CD1c-positive myeloid dendritic cell (primary cell): ENCODE data around the gene GPX7.

Source experiments
- DNase-seq: peaks from one replicate; pipeline ENCODE4 v3.0.0-alpha.2; 2016; ENCODE audit errors: extremely low spot score

The GPX7 gene

GRCh38 chr1:52588027-52588426 lies 14.1 kb upstream of the GPX7 start:
- DNase-seq = no peak

DNA sequence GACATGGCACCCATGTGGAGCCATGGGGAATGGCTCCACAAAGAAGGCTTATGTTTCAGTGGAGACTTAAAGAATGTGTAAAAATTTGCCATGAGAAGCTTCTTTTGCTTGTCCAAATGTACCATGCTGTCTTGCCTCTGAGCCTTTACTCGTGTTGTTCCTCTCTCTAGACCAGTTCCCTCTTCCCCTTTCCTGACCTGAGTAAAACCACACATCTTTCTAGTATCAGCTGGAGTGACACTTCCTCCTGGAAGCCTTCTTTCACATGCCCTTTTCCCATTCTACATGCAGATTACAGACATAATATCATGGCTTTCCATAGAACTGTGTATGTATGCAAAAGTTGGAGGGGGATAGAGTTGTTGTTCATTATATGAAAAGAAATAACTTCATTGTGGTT lies 13.6 kb upstream of the GPX7 start:
- DNase-seq = peak; percentile 77

DNA sequence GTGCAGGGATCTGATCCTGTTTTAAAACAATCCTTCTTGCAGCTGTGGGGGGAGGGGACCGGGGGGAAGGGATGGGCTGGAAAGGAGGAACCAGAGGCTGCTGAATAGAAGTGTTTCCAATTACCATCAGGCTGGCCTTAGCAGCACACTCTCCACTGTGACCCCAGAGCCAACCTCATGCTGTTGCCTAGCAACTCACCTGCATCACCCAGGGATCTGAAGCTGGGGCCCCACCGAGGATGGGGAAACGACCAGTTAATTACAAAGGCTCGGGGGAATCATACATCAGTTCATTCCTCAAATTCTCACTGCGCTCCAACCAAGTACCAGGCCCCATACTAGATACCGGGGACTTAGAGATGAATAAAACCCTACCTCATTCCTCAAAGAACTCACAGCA lies 11.9 kb upstream of the GPX7 start:
- DNase-seq = no peak

GRCh38 chr1:52592637-52593323 lies 9.4 kb upstream of the GPX7 start:
- peak; percentile 22 for DNase-seq

DNA sequence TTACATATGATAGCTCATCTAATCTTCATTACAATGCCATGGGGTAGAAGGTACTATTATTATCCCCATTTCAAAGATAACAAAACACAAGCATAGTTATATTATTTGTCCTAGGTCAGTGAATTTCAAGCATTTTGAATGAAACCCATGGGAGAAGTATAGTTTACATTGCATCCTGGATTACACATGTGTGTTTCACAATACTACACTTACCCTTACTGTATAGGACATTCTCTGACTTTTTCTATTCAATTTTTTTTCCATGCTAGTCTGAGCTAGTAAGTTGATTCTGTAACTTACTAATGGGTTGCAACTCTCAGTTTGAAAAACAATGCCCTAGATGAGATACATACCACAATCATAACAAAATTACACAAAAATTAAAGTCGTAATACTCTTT lies 8.7 kb upstream of the GPX7 start:
- no peak for DNase-seq

DNA sequence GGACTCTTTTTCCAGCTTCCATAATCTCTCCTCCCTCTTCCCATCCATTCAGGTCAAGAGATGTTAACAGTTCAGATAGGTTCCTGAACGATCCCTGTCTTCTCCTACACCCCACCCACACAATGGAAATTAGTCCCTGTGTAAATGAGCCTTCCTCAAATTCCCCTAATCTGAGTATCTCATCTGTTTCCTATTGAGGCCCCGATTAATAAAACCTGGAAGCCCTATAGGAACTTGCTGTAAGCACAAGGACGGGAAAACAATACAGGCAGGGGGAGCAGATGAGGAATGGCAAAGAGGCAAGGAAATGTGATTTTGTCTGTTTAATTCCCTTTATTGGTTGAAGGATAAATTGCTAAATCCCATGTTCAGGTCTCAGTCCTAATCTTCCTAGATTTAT lies 7.1 kb upstream of the GPX7 start:
- DNase-seq = no peak

DNA sequence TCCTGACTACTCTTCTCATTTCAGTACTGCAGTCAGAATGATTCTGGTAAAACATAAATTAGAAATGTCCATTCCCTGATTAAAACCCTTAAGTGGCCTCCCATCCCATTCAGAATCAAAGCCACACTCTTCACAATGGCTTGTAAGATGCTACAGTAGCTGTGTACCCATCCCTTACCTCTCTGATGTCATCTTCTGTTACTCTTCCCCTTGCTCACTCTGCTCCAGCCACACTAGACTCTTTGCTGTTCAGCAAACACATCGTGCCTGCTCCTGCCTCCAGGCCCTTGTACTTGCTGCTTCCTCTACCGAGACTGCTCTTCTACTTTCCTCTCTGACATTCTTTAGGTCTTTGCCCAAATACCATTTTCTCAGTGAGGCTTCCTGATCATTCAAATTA lies 4.3 kb upstream of the GPX7 start:
- no peak for DNase-seq

DNA sequence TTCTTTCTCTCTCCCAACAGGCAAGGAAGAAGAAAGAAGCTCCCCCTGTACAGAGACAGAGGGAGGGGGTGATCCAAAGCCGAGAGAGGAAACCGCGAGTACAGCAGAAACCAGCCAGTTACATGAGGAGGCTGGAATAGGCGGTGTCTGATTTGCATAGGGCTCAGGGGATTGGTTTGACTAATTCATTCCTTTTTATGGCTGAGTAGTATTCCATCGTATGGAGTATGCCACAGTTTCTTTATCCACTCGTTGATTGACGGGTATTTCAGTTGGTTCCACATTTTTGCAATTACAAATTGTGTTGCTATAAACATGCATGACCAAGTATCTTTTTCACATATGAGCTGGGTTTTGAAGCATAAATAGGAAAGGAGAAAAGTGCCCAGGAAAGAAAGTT lies 3.4 kb upstream of the GPX7 start:
- DNase-seq = no peak

GRCh38 chr1:52599236-52599635 lies 2.9 kb upstream of the GPX7 start:
- no peak for DNase-seq

GRCh38 chr1:52600533-52601179 lies 1.5 kb upstream of the GPX7 start:
- DNase-seq = no peak

DNA sequence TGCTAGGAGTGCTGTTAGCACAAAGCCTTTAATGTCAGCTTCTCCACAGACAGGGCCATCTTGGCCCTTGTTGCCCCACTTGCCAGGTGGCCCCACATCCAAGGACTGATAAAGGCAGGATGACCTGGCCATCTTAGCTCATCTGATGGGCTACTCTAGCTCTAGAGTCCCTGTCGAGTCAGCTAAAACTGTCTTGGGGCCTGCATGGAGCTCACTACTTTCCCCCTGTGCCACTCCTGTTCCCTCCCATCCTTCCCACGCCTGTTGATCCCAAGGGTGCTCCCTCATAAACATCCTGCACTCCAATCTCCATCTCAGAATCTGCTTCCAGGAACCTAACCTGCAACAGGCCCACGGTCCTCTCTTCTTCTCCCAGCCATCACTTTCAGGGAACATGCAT lies 652 bp upstream of the GPX7 start:
- DNase-seq = no peak

- no peak for DNase-seq
Measured at GRCh38 chr1:52602856-52603600, 857 bp downstream of the GPX7 start.

- no peak for DNase-seq
Measured at GRCh38 chr1:52603630-52604029, 1.5 kb downstream of the GPX7 start.

DNA sequence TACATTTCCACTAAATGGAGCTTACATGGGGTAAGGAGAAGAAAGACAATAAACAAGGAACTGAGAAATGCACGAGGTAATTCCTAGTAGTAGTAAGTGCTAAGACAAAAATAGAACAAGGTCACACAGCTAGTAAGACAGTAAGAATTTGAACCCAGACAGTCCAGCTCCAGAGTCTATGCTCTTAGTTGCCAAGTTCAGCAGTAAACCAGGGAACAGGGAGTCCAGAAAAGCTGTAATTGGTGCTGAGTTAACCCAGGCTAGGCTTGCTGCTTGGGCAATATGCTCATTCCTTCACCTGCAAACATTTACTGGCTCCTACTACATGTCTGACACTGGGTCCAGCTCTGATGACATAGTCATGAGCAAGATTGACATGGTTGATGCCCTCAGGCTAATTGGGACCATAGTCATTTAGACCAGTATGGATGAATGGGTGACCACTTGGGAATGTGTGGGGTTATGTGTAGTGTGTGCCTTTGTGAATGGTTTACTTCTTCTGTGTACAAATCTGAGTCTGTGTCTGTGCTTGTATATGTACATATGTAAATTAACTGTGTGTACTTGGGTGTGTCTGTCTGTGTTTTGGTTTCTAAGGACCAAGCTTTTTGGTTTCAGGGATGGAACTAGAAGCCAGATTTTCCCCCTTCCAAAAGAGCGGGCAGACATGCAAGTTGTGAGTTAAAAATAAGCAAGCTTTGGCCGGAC lies 2.0 kb downstream of the GPX7 start:
- DNase-seq = peak; percentile 23

GRCh38 chr1:52613636-52614373 lies 11.6 kb downstream of the GPX7 start:
- DNase-seq = no peak

GRCh38 chr1:52614671-52615070 lies 12.5 kb downstream of the GPX7 start:
- no peak for DNase-seq

DNA sequence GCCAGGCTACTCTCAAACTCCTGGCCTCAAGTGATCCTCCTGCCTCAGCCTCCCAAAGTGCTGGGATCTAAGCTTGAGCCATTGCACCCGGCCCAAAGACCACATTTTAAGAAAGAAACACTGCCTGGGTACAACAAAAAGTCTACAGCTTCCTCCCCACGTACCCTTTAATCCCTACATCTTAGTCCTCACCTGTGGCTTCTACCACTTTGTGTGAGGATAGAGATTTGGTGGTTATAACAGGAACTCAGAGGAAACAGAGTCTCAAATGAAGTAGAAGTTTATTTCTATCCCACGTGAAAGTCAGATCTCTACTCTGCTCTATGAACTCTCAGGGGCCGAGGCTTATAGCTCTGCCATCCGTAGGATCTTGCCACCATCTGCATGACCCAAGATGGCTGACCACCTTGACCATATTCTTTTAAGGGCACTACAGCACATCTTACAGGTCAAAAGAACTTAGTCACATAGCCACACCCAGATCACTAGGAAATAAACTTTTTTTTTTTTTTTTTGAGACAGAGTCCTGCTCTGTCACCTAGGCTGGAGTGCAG lies 13.4 kb downstream of the GPX7 start:
- DNase-seq = no peak

- DNase-seq = no peak
Measured at GRCh38 chr1:52621950-52622349, 19.8 kb downstream of the GPX7 start.

DNA sequence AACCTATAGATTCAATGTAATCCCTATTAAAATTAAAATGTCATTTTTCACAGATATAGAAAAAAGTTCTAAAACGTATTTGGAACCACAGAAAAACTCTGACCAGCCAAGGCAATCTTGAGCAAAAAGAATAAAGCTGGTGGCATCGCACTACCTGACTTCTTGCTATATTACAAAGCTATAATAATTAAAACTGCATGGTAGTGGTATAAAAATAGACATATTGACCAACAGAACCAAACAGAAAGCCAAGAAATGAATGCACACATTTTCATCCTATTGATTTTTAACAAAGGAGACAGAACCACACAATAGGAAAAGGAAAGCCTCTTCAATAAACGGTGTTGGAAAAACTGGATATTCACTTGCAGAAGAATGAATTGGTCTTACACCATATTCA lies 21.6 kb downstream of the GPX7 start:
- DNase-seq = no peak

DNA sequence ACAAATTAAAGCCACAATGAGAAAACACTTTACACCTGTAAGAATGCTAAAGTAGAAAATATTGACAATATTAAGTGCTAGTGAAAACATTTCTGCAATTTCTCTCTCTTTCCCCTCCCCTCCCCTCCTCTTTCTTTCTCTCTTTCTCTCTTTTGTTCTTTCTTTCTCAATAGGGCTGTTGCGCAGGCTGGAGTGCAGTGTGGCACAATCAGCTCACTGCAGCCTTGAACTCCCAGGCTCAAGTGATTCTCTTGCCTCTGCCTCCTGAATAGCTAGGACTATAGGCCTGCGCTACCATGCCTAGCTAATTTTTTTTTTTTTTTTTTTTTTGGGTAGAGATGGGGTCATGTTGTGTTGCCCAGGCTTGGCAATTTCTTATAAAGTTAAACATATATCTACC lies 24.9 kb downstream of the GPX7 start:
- DNase-seq = no peak

DNA sequence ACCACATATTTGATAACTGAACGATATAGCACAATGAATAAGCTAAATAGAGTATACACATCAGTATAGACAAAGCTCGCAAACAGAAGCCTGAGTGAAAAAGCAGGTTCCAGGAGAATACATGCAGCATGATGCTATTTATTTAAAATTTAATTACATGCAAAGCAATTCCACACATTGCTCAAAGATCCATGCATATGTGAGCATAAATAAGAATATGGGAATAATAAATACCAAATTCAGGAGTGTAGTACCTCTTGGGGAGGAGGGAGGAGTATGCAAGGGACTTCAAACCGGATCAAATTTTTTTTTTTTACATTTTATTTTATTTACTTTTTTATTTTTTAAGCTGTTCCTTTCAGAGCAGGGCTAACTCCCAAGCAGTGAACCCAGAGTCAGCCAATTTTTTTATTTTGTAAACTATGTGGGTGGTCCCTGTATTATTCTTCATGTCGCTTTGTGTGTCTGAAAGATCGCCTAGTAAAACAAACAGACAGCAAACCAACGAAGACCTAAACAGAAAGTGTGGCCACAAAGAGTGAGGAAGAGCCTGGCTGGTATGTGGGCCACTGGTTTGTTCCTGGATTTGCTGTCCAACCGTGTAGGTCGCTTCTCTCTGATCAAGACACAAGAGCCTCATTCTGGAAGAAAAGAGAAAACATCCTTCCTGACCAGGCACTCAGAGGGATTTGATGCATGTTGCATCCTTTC lies 26.6 kb downstream of the GPX7 start:
- no peak for DNase-seq
